ENCODE results near the gene CNKSR1.

CNKSR1 gene

GRCh38 chr1:26160527-26161414, 16.5 kb upstream of the CNKSR1 start:
- DNase-seq: no peak

GRCh38 chr1:26161415-26162219, 15.7 kb upstream of the CNKSR1 start:
- peak; percentile 28 to 31 for DNase-seq

GRCh38 chr1:26162220-26162709, 15.0 kb upstream of the CNKSR1 start:
- DNase-seq: no peak

- DNase-seq: no peak
Observed at GRCh38 chr1:26163684-26164035, 13.6 kb upstream of the CNKSR1 start.

- DNase-seq: peak; percentile 34 to 54
Observed at GRCh38 chr1:26164036-26164860, 13.0 kb upstream of the CNKSR1 start.

GRCh38 chr1:26164861-26165842, 12.1 kb upstream of the CNKSR1 start:
- DNase-seq: no peak

- no peak for DNase-seq
Observed at GRCh38 chr1:26166719-26167281, 10.5 kb upstream of the CNKSR1 start.

- DNase-seq: no peak
Observed at GRCh38 chr1:26168410-26169197, 8.7 kb upstream of the CNKSR1 start, which contains the start of gene C1orf232. TSS of gene C1orf232 (minus strand) at chr1:26168963. CDS start at chr1:26168499, 464 bp downstream.

- no peak for DNase-seq
Observed at GRCh38 chr1:26169198-26169554, 8.1 kb upstream of the CNKSR1 start.

- DNase-seq: peak; percentile 90 to 91
Observed at GRCh38 chr1:26169669-26170471, 7.4 kb upstream of the CNKSR1 start, which contains the start of gene ZNF593. TSS of gene ZNF593 (plus strand) at chr1:26169908. CDS start at chr1:26169984, 76 bp downstream.

GRCh38 chr1:26170472-26170821, 6.8 kb upstream of the CNKSR1 start:
- DNase-seq: no peak

GRCh38 chr1:26171084-26172072, 5.9 kb upstream of the CNKSR1 start, which contains the start of gene ZNF593OS:
TSS of gene ZNF593OS (minus strand) at chr1:26171832. CDS start at chr1:26171661, 171 bp downstream.
- no peak for DNase-seq

- DNase-seq: no peak
Observed at GRCh38 chr1:26175346-26175745, 1.9 kb upstream of the CNKSR1 start.

- no peak for DNase-seq
Observed at GRCh38 chr1:26180010-26180506, 2.8 kb downstream of the CNKSR1 start.

- no peak for DNase-seq
Observed at GRCh38 chr1:26181586-26182382, 4.5 kb downstream of the CNKSR1 start.

GRCh38 chr1:26182383-26182696, 5.0 kb downstream of the CNKSR1 start:
- DNase-seq: no peak

- no peak for DNase-seq
Observed at GRCh38 chr1:26184086-26184485, 6.8 kb downstream of the CNKSR1 start.
